GM12878 (cell line): ENCODE measurements around the gene CCL22.
"Not testable (repeated sequence)": the region's sequence is repeated elsewhere in the genome, so short reads cannot be mapped to it uniquely, and the experiment has no call there.

ENCODE experiments used
- CBFB ChIP-seq: IDR thresholded peaks from 2 replicates; pipeline ENCODE4 v1.6.1; 2016; ENCODE audit warnings: antibody characterized with exemption, low read depth
- CEBPB ChIP-seq, 2 experiments: fragments of 150-350 bp in 1 of 2; IDR thresholded peaks; 2 replicates each; pipeline ENCODE4 v1.6.1; 2012 to 2014; ENCODE audit warnings: low read depth in 2 of 2, low read length in 2 of 2, borderline replicate concordance in 1 of 2, inconsistent platforms in 1 of 2
- CREB1 ChIP-seq: IDR thresholded peaks from 2 replicates; pipeline ENCODE4 v1.6.1; 2012; ENCODE audit warnings: low read depth, mild to moderate bottlenecking, inconsistent platforms
- CTCF ChIP-seq, 3 experiments: IDR thresholded peaks in 2 of 3; conservative IDR thresholded peaks in 1 of 3; 2 replicates each; pipeline ENCODE4 v1.5.1; 2011; ENCODE audit warnings: low read depth in 3 of 3, low read length in 3 of 3, mild to moderate bottlenecking in 3 of 3, control low read depth in 2 of 3, moderate library complexity in 2 of 3, inconsistent platforms in 1 of 3, mixed read lengths in 1 of 3; ENCODE audit not compliant: control insufficient read depth in 2 of 3, insufficient read depth in 1 of 3; ENCODE audit errors: extremely low read depth in 1 of 3
- GABPA ChIP-seq: IDR thresholded peaks from 2 replicates; pipeline ENCODE4 v1.6.1; 2014; ENCODE audit warnings: antibody characterized with exemption, low read depth, mild to moderate bottlenecking, inconsistent platforms
- KDM1A ChIP-seq: fragments of 200-600 bp; sonication (generic); IDR thresholded peaks from 2 replicates; pipeline ENCODE4 v1.6.1; 2016; ENCODE audit warnings: borderline replicate concordance
- POLR2AphosphoS5 ChIP-seq: IDR thresholded peaks from 2 replicates; pipeline ENCODE4 v1.6.1; 2011; ENCODE audit warnings: mild to moderate bottlenecking, low read length, inconsistent platforms
- TAF1 ChIP-seq: IDR thresholded peaks from 2 replicates; pipeline ENCODE4 v1.6.1; 2011; ENCODE audit warnings: mild to moderate bottlenecking, low read depth, low read length, borderline replicate concordance
- ZNF24 ChIP-seq: fragments of 450-650 bp; IDR thresholded peaks from 2 replicates; pipeline ENCODE4 v1.6.1; 2017; ENCODE audit warnings: antibody characterized with exemption, mild to moderate bottlenecking

DNA sequence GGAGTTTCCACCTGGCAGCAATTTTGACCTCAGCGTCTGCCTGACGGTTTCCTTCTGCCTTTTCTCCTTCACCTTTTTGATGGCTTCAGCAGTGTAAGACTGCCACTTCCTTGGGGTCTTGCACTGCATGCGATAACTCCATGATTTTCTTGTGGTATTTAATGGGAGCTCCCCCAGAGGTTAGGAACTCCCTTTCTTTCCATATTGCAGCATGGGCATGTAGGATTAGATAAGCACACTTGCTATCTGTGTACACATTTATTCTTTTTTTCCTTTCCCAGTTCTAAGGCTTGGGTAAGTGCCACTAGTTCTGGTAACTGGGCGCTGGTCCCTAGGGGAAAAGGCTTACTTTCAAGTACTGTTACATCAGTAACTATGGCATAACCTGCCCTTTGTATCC lies 38.9 kb downstream of the CCL22 start:
- TF ChIP-seq ZNF24; CBFB; GABPA; CTCF (IDR thresholded peaks at IDR 0.05 in 2 of 3, conservative IDR thresholded peaks at IDR 0.05 in 1 of 3; ENCODE audit: control insufficient read depth in 2 of 3, extremely low read depth in 1 of 3, insufficient read depth in 1 of 3, low read depth in 3 of 3, low read length in 3 of 3); KDM1A; POLR2AphosphoS5; CREB1; TAF1; CEBPB (IDR thresholded peaks at IDR 0.05; ENCODE audit: borderline replicate concordance in 1 of 2, low read depth in 2 of 2, low read length in 2 of 2): not testable (repeated sequence)
